Limb (tissue), 2 donors: ENCODE results near the gene GPR141.
A peak's percentile ranks its signal among the peaks of the same experiment; 100 is the strongest.

ENCODE experiments used
- DNase-seq, 2 donors: peaks; one replicate each; pipeline ENCODE4 v3.0.0-alpha.2; 2016; ENCODE audit errors: extremely low spot score in 2 of 2

Gene GPR141

DNA sequence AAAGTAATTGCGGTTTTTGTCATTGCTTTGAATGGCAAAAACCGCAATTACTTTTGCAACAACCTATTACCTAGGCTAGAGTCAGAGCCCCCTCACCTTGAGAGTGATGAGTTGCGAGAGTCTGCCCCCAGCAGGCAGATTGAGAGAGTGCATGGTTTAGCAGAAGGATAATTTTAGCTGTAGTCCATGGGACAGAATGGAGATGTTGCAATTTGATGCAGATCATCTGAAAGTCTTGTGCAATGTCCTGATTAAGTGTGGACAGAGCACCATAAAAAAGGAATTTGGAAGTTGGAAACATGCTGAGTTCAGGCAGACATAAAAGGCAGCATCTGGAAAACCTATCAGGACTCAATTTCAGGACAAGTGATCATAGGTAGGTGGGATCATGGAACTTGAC is 48.7 kb downstream of the GPR141 start:
- peak in 1 of 2 donors; percentile 40 for DNase-seq

DNA sequence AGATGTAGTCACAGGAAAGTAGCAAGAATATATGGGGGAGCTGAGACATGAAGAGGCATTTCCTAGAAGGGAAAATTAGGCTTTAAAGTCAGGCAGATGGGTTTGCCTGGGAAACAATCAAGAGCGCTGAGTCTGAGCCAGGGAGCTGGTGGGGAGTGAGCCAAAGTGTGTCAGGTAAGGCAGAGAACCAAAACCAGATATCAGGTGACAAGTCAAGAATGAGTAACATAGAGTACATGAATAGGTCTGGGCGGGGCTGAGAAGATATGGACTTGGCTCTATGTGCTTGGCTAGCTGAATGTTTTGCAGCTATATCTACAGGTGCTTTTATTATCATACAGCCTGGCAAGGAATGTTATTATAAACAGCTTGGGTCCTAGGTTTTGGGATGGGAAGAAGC is 49.3 kb downstream of the GPR141 start:
- no peak for DNase-seq

DNA sequence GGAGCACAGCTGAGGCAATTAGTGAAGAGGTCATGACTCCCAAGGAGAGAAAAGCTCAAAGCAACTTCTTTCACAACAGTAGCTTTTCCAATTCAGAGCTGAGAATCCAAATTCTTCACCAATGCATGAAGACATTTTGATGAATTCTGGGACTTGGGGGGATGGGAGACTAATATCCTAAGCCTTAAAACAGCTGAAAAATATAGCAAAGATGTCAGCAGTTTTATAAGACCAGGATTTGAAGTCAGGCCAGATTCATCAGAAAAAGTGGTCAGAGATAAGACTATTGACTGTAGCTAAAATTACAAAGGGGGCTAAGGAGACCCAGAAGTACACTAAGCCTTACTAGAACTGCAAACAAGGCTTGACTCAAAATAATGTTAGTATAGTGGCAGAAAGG is 51.6 kb downstream of the GPR141 start:
- DNase-seq = no peak

DNA sequence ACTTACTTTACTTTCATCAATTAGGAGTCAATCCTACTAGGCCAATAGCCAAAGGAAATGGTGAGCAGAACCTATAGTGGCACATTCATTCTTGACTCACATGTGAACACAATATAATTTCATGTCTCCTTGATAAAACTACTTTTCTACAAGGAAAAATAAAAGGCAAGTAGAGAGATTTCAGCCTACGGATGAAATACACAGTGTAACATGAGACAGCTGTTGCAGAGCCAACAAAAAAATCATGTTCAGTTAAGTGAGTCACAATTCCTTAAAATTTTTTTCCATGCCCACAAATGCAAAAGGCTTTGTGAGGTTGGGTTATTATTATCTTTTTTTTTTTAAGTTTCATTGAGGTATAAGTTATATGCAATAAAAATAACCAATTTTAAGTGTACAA is 54.8 kb downstream of the GPR141 start:
- peak in 1 of 2 donors; percentile 43 for DNase-seq

DNA sequence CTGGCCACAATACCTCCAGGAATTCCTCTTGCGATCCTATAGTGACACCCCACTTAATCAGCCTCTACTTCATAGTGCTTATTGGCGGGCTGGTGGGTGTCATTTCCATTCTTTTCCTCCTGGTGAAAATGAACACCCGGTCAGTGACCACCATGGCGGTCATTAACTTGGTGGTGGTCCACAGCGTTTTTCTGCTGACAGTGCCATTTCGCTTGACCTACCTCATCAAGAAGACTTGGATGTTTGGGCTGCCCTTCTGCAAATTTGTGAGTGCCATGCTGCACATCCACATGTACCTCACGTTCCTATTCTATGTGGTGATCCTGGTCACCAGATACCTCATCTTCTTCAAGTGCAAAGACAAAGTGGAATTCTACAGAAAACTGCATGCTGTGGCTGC is 56.8 kb downstream of the GPR141 start:
- no peak for DNase-seq

DNA sequence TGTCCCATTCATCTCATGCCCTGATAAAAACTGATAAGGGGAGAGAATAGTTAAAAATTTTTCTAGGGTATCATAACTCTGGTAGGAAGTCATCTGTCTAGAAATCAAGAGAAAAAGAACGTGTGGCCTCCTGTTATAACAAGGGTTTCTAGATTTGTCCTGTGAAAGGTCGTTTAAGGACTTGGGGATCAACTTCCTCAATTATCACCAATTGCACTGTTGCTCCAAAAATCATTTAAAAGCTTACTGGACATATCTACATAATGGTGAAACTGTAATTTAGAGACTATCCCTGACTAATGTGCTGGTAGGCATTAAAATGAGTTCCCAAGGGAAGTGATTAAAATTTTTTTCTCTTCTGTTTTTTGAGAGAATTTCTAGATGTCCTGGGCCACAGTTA is 58.2 kb downstream of the GPR141 start:
- DNase-seq = no peak

DNA sequence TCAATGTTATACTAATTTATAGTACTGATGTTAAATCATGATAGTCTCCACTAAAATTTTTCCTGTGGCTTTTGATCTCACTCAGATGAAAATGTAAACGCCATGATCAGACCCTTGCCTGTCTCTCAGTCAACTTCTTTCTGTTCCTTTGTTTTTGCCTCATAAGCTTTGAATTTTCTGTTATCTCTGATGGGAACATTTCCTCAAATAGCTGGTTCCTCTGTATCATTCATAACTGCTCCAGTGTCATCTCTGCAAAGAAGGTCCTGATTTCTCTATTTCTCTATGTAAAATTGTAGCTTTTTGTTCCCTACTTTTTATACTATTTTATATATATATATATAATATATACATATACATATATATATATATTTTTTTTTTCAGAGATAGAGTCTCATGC is 67.5 kb downstream of the GPR141 start:
- no peak for DNase-seq

DNA sequence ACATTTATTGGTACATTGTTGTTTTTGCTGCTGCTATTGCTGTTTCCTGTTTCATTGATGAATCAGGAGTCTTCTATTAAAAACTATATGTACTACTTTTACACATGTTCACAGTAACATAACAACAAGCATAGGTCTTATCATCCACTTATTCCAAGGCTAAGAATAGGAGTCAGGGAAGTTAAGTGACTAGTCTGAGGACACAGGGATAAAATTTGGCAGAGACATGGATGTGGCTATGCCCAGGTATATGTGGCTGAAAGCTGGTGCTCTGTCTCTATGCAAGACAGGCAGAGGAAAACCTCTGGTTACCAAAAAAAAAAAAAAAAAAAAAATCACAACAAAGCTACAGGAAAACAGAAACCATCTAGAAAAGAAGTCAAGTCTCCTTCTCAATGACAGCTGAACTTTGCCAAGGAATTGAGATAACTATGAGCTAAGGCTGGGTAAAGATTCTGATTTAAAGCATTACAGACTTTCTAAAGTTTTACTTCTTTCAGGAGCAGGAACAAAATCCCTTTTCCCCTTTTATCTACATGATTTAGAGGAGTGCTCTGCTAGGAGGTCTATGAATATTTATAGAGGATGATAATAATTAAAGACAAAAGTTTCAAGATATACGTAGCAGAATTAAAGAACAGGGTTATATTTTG is 70.0 kb downstream of the GPR141 start:
- DNase-seq = no peak

DNA sequence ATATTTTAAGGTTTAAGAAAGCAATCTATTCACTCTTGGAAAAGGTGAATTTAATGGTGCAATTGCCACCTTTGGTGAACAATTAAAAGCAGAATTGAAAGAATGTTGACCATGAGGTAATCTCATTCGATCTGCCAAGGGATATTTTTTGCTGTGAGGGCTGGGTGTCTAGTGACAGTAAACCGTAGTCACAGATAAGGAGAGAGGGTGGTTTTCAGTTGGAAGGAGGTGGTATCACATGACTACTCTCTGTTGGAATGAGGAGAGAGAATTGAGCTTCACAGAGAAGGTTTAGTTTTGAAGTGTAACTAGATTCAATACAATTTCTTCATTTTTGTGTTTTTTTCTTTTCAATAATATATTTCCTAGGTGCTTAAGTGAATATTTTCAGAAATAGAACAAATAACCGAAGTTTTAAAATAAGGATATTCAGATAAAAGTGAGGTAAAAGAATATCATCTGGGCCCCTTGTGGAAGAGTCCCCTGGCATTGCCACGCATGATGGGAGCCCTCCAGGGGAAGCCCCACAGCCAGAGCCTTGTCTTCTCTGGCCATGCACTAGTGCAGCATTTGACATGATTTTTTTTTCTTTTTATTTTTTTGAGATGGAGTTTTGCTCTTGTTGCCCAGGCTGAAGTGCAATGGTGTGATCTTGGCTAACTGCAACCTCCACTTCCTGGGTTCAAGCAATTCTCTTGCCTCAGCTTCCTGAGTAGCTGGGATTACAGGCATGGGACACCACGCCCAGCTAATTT is 73.4 kb downstream of the GPR141 start:
- DNase-seq = no peak

DNA sequence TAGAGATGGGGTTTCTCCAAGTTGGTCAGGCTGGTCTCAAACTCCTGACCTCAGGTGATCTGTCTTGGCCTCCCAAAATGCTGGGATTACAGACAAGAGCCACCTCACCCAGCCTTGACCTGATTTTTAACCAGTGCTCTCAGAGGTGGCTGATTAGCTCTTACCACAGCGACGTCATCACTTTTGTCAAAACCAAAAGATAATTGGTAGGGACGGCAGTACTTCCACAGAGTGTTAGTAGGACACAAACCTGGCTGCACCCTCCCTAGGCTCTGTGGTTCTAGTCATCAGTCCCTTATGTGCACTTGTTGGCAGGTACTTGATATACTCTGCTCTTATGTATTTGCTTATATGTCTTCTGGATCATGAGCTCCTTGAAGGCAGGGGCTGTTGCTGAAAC is 74.0 kb downstream of the GPR141 start:
- no peak for DNase-seq

DNA sequence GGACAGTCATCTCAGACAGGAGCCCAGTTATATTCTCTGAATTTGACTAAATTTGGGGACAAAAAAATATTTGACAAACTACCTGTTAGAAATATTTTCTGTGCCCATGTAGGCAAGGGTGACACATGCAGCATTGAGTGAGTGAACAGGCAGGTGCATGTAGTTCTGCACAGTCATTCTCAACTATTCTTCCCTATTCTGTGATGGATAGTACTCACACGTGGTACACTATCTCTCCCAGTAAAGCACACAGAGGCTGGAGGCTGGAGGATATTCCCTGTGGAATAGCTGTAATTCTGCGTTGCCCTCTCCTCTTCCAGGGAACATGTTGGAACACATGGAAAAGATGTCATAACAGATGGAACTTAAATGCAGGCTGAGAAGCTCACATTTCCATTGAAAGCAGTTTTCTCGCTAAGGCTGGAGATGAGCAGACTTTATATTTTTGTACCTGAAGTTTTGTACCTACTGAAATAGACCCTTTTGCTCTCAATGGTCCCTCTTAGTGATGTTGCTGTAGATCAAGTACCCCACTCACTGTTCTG is 75.0 kb downstream of the GPR141 start:
- no peak for DNase-seq

DNA sequence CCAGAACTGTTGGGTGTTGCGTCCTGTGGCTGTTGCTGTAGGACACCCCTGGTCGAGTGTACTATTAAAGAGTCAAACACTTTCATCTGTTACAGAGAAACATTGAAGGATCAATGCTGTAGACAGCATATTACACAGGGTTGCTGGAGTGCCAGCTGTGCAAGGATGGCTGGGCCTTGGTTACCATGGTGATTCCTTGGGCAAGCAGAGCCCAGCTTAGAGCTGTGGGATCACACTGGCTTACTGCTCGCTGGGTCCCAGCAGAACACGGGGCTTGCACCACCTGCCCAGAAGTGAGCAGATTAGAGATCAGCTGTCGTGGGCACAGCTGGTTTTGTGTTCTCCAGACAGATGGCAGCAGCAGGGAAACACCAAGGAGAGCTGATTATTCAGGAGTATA is 76.0 kb downstream of the GPR141 start:
- DNase-seq = peak; percentile 54

DNA sequence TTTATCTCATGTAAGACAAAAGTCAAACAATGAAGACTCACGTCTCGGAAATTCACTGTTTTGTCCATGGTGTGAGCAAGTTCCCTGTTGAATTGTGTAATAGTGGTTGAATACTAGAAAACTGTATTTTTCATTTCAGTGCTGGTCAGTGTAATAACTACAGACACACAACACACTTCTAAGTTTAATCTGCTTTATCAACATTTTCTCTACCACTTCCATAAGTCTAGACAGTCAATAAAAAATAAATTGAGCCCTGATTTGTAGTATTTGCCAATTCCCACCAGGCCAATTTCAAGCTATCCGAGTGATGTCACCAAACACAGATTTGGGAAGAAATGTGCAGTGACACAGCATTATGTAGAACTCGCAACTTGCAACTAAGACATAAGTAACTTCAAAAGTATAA is 81.9 kb downstream of the GPR141 start:
- DNase-seq = no peak

DNA sequence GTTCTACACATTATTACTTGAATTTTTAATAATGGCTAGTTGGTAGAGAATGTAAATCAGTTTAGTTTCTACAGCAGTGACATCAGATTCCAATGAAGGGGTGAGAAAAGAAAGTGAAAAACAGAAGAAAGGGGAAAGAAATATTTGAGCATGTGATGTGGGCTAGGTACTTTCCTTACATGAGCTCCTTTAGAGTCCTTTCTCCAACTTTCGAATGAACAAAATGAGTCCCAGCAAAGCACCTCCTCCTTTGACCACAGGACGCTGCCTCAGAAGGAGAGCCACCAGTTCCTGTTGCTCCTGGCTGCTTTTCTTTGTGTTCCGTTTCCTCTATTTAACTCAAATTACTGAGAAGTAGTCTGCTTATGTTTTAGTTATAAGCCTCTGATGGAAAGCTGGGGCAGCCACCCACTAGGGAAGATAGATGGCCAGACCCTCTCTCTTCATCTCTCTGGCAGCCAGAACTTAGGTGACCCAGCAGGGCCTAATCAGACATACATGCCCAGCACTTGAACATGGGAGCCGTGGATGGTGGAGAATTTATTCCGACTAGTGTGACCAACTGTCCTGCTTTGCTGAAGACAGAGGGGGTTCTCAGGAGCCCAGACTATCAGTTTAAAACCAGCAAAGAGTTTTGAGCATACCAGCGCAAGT is 82.4 kb downstream of the GPR141 start:
- DNase-seq = no peak

DNA sequence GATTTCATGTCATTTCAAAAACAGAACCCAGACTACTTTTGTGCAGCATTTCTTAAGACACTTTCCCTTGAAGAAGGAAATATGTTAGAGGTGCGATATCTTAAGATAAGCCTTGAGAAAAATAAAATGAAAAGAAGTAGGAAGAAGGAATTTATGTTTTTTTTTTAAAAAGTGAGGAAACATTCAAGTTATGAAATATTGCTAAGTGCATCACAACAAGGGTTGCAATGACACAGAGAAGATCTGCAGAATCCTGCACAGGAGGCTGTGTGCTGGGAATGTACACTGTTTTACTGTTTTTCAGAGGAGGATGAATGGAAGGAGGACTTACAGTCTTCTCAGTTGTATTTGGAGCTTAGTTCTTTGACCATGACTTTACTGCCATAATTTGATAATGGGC is 85.0 kb downstream of the GPR141 start:
- DNase-seq = no peak

DNA sequence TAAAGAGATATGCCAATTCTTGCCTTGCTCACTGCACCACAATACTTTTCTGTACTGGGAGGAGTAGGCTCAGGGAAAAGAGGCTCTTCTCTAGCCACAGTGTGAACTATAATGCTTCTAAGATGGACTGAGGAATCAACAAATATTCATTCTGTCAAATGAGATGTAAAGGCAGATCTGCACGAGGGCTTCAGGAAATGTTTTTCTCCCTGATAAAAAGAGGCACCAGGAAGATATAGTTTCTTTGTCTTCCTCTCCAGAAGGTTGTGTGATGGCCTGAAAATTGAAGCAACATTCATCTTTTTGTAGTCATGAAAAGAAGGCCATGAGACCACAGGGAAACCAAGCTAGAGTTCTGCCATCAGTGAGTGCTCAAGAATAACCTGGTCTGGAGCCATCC is 85.7 kb downstream of the GPR141 start:
- no peak for DNase-seq

DNA sequence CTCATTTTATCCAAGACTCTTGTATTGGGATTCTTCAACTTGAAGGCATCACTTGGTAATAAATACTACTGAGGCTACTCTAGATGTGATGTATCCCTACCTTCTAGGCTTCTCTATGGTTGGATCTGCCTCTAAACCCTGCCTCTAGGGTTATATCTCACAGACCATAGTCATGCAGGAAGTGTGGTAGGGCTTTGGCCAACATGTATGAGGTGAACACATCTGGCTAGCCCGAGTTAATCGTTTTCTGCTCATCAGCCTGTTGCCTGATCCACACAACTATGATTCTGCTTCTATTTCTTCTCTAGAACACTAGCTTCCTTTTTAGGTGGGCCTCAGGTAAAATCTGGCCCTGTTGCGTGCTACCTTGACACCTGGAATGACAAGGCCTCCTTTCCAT is 86.2 kb downstream of the GPR141 start:
- no peak for DNase-seq

DNA sequence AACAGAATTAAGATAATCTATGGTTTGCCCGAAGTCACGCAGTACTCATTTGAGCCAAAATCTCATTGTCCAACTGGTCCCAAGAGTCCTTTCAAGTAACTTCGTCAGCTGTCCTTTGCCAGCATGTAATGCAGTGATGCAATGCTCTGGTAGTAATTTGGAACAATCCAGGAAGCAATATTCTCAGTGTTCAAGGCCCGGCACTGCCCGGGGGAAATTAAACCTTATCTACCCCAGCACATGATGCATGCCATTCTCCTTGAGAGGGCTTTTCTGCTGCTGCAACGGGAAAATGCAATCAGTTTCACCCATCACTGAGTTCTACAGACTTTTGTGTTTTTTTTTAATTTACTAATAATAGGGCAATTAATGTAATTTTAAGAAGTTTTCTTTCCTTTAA is 87.3 kb downstream of the GPR141 start:
- DNase-seq = no peak

DNA sequence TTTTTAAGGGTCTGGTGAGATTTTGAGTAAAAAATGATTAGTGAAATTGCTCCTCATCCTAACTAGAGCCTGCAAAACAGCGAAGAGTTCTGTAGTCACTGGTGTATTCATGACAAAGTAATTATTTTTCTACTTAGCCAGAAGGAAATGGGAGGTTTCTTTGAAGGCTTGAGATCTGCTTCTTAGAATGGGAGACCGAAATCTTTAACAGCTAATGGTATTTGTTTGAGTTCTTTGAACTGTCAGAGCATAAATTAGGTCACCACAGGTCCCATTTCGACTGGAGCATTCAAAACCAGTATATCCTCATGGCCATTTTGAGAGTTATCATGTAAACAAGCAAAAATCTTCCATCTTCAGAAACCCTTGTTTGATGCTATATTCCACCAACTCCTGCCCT is 87.8 kb downstream of the GPR141 start:
- DNase-seq = no peak

DNA sequence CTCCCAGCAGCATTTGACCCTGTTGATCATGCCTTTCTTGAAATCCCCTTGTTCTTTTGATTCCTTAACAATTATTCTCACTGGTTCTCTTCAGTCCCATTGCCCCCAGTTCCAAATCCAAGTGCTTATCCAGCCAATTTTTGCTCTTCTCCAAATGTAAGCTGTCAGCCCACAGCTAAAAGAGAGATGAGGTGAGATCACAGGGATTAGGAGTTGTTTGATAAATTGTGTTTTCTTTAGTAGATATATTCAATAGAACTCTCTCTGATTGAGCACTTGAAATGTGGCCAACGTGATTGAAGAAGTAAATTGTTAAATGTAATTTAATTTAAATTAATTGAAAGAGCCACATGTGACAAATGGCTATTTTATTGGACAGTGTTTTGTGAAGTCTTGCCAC is 88.2 kb downstream of the GPR141 start:
- DNase-seq = no peak

DNA sequence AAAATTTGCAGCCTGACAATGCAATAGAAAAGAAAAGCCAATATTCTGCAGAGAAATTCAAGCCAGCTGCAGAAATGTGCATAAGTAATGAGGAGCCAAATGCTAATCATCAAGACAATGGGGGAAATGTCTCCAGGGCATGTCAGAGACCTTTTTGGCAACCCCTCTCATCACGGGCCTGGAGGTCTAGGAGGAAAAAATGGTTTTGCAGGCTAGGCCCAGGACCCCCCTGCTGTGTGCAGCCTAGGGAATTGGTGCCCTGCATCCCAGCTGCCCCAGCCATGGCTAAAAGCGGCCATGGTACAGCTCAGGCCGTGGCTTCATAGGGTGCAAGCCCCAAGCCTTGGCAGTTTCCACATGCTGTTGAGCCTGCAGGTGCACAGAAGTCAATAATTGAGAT is 92.4 kb downstream of the GPR141 start:
- no peak for DNase-seq

DNA sequence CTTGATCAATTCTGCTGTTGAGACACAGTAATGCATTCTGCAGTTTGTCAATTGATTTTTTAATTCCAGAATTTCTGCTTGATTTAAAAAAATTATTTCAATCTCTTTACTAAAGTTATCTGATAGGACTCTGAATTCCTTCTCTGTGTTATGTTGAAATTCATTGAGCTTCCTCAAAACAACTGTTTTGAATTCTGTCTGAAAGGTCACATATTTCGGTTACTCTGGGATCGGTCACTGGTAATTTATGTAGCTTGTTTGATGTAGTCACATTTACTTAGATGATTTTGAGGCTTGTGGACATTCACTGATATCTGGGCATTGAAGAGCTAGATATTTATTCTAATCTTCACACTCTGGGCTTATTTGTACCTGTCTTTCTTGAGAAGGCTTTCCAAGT is 97.6 kb downstream of the GPR141 start:
- DNase-seq = no peak

DNA sequence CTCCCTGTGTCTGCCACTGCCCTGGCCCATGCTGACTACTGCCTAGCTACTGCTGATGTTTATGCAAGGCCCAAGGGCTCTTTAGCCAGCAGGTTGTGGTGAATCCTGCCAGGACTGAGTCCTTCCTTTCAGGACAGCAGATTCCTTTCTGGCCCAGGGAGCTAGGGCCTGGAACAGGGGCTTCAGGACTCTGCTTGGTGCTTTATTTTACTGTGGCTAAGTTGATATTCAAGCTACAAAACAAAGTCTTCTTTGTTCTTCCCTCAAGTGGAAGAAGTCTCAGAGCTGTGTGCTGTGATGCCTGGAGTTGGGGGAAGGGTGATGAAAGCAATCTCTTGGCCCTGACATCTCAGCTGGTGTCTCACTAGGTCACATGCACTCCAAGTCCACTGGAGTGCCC is 98.6 kb downstream of the GPR141 start:
- no peak for DNase-seq
